HUES48 (cell line): ENCODE data around the gene RAB11FIP2.
A peak's percentile ranks its signal among the peaks of the same experiment; 100 is the strongest.
"Not testable (repeated sequence)": the region's sequence is repeated elsewhere in the genome, so short reads cannot be mapped to it uniquely, and the experiment has no call there.

Experiments
- H3K27ac ChIP-seq: one replicate; pipeline ENCODE4 v1.7.0; 2013; ENCODE audit warnings: low read depth, low read length, inconsistent platforms
- H3K27me3 ChIP-seq: 2 replicates; pipeline ENCODE4 v1.6.1; 2013; ENCODE audit warnings: mild to moderate bottlenecking, low read length; ENCODE audit not compliant: control insufficient read depth, insufficient read depth
- H3K36me3 ChIP-seq: 2 replicates; pipeline ENCODE4 v1.6.1; 2013; ENCODE audit warnings: low read length; ENCODE audit not compliant: control insufficient read depth, insufficient read depth
- H3K4me1 ChIP-seq: 2 replicates; pipeline ENCODE4 v1.6.1; 2013; ENCODE audit warnings: mild to moderate bottlenecking, low read length; ENCODE audit not compliant: control insufficient read depth, insufficient read depth
- H3K4me3 ChIP-seq: 2 replicates; pipeline ENCODE4 v1.5.1; 2013; ENCODE audit warnings: mild to moderate bottlenecking, low read depth, low read length
- H3K9ac ChIP-seq: 2 replicates; pipeline ENCODE4 v1.6.1; 2013; ENCODE audit warnings: mild to moderate bottlenecking, low read depth, low read length, moderate library complexity
- H3K9me3 ChIP-seq: 2 replicates; pipeline ENCODE4 v1.6.1; 2013; ENCODE audit warnings: low read length; ENCODE audit not compliant: control insufficient read depth, insufficient read depth

The RAB11FIP2 gene, protein sequence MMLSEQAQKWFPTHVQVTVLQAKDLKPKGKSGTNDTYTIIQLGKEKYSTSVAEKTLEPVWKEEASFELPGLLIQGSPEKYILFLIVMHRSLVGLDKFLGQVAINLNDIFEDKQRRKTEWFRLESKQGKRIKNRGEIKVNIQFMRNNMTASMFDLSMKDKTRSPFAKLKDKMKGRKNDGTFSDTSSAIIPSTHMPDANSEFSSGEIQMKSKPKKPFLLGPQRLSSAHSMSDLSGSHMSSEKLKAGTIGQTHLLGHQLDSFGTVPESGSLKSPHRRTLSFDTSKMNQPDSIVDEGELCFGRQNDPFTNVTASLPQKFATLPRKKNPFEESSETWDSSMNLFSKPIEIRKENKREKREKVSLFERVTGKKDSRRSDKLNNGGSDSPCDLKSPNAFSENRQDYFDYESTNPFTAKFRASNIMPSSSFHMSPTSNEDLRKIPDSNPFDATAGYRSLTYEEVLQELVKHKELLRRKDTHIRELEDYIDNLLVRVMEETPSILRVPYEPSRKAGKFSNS

DNA sequence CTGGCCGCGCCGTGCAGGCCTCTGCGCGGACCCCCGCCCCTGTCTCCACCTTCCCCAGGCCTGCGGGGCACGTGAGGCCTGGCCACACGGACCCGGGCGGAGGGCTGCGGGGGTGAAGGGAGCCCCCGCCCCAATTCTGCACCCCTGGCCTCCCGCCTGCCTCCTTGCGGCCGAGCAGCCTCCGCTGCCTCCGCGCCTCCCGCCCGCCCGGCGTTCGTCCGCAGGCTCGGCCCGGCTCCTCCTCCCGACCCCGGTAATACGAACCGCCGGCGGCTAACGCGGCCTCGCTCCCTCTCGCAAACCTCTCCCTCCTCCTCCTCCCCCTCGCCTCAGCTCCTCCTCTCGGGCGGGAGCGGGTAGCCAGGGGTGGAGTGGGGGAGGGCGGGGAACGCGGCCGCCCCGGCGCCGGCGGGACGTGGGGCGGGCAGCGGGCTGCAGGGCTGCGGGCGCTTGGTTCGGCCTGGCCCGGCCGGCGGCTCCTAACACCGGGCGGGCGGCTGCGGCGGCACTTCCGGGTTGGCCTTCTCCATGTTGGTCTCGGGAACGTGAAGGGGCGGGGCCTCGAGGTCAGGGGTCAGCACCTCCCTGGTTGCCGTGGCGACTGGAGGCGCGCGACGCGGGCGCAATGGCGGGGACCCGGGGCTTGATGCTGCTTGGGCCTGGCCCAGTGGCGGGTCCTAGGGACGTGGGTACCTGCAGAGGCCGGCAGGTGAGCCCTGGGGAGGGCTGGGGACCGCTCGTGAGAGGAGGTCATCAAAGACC, at the start of gene RAB11FIP2:
TSS of gene RAB11FIP2 (minus strand) at position 547 of the 762 bp plus-strand sequence. CDS start 778 bp downstream, outside the sequence.
- H3K27me3 ChIP-seq = no peaks in the 10 kb centered on the region
- peak within 1 kb of the TSS; percentile 92 for H3K27ac ChIP-seq
- peaks cover 22% of the 10 kb centered on the region for H3K4me1 ChIP-seq
- no peaks in the 10 kb centered on the region for H3K36me3 ChIP-seq
- H3K4me3 ChIP-seq = peak within 1 kb of the TSS; percentile 87
- H3K9me3 ChIP-seq = no peaks in the 10 kb centered on the region
- H3K9ac ChIP-seq = peak within 1 kb of the TSS; percentile 82

DNA sequence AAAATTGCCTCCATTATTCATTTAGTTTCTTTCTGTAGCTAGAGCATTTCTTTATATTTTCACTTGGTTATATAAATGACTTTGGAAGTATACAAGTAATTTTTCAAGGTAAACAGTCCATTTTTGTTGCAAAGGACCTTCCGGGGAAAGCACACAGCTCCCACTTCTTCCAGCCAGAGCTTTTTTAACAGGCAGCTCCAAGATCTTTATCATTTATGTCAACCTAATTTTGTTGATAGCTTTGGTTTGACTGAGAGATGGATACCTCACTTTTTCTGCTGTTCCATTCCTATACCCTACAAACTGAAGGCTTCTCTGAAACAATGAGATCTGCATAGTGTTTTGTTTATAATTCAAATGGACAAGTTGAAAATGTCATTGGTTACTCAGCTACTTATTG, 49.3 kb upstream of the RAB11FIP2 start:
- H3K4me1 ChIP-seq = peaks cover 11% of the 10 kb centered on the region; the same call in 1 of the 2 replicates
- no peak overlapping the region; the same call in 1 of the 2 replicates for H3K4me3 ChIP-seq
- H3K27ac ChIP-seq = no peak overlapping the region
- no peak overlapping the region for H3K9ac ChIP-seq
- H3K36me3 ChIP-seq = no peaks in the 10 kb centered on the region
- H3K27me3 ChIP-seq = no peaks in the 10 kb centered on the region
- no peaks in the 10 kb centered on the region for H3K9me3 ChIP-seq

DNA sequence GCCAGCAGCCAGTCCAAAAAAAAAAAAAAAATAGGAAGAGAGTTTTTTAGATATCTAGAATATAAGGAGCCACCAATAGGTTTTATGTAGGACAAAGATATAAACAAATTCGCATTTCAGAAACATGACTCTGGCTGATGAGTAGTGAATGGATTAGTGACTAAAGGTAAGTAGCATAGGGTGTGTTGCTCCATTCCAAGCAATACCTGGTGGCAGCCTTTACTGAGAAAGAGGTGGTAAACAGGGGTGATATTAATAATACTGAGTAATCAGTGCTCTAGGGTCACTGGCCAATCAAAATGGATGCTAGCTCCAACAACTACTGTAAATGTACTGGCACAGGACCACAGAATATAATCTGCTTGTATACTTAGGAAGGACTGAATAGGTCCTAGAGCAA, 45.5 kb upstream of the RAB11FIP2 start:
- no peak overlapping the region for H3K4me3 ChIP-seq
- peaks cover 11% of the 10 kb centered on the region; the same call in 1 of the 2 replicates for H3K4me1 ChIP-seq
- H3K27me3 ChIP-seq = no peaks in the 10 kb centered on the region
- H3K9ac ChIP-seq = no peak overlapping the region
- no peaks in the 10 kb centered on the region for H3K9me3 ChIP-seq
- H3K27ac ChIP-seq = no peak overlapping the region
- H3K36me3 ChIP-seq = no peaks in the 10 kb centered on the region

DNA sequence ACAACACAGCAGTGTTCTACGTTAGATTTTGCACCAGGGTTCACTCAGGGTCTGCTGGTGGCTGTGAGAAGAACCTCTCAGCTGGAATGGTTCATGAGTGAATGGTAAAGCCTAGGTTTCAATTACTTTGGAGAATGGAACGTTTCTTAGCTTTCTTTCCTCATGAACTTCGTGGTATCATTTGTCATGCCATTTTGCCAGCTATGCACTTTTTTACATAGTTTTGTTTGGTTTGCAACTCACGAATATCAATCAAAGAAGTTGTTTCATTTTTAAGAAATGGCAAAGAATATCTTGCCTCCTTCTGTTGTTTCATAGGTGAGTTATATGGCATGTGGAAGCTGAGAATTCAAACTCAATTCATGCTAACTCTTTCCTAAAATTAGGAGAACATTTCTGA, 34.1 kb upstream of the RAB11FIP2 start:
- H3K4me1 ChIP-seq = no peaks in the 10 kb centered on the region
- no peaks in the 10 kb centered on the region for H3K36me3 ChIP-seq
- no peak overlapping the region for H3K4me3 ChIP-seq
- H3K9me3 ChIP-seq = no peaks in the 10 kb centered on the region
- no peak overlapping the region for H3K9ac ChIP-seq
- no peak overlapping the region for H3K27ac ChIP-seq
- no peaks in the 10 kb centered on the region for H3K27me3 ChIP-seq

DNA sequence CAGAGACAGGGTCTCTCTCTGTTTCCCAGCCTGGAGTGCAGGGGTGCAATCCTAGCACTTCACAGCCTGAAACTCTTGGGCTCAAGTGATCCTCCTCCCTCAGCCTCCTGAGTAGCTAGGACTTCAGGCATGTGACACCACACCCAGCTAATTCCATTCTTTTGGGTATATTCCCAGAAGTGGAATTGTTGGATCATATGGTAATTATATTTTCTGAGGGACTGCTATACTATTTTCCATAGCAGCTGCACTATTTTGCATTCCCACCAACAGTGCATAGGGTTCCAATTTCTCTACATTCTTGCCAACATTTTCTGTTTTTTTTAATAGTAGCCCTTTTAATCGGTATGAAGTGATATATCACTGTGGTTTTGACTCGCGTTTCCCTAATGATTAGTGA, 30.0 kb upstream of the RAB11FIP2 start:
- Histone ChIP-seq H3K27ac (no peak overlapping the region), H3K4me1 (no peaks in the 10 kb centered on the region), H3K4me3 (no peak overlapping the region), H3K36me3 (no peaks in the 10 kb centered on the region), H3K9ac (no peak overlapping the region), H3K9me3 (no peaks in the 10 kb centered on the region), H3K27me3 (no peaks in the 10 kb centered on the region)

DNA sequence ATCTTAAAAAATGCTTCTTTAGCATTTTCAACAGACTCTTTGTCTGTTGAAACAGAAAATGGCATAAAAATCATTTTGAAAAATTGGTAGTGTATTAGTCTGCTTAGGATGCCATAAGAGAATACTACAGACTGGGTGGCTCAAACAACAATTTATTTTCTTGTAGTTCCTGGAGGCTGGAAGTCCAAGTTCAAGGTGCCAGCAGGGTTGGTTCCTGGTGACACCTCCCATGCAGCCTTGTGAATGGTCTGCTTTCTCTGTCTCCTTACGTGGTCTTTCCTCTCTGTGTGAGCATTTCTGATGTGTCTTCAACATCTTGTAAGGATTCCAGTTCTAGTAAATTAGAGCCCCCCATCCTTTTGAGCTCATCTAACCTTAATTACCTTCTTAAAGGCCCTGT, 26.1 kb upstream of the RAB11FIP2 start:
- no peaks in the 10 kb centered on the region for H3K27me3 ChIP-seq
- H3K36me3 ChIP-seq = no peaks in the 10 kb centered on the region
- no peaks in the 10 kb centered on the region for H3K9me3 ChIP-seq
- H3K27ac ChIP-seq = no peak overlapping the region
- H3K4me1 ChIP-seq = peaks cover 18% of the 10 kb centered on the region
- no peak overlapping the region for H3K4me3 ChIP-seq
- no peak overlapping the region for H3K9ac ChIP-seq

DNA sequence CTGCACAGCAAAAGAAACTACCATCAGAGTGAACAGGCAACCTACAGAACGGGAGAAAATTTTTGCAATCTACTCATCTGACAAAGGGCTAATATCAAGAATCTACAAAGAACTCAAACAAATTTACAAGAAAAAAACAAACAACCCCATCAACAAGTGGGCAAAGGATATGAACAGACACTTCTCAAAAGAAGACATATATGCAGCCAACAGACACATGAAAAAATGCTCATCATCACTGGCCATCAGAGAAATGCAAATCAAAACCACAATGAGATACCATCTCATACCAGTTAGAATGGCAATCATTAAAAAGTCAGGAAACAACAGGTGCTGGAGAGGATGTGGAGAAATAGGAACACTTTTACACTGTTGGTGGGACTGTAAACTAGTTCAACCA, 20.6 kb upstream of the RAB11FIP2 start:
- not testable (repeated sequence) for H3K9me3 ChIP-seq, H3K9ac ChIP-seq, H3K4me3 ChIP-seq, H3K36me3 ChIP-seq, H3K27me3 ChIP-seq, H3K27ac ChIP-seq
- peaks cover 18% of the 10 kb centered on the region for H3K4me1 ChIP-seq

DNA sequence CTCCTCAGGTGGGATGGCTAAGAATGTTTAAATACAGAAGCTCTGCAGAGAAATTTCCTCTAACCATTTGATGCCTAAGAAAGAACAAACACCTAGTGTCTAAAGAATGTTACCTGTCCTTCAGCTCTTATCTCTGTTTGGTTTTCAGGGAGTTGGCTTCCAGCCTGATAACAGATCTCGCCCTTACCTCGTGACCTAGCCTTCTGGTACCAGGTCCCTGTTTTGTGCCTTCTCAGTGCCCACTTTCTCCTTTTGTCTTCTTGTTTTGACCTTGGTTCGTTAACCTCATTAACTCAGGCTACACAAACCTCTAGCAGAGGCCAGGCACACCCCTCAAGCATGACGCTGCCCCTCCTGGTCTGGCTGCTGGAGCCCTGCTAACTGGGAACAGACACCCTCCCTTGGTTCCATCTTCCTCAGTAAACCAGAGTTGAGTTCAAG, 16.1 kb upstream of the RAB11FIP2 start:
- H3K27ac ChIP-seq = no peak overlapping the region
- H3K4me3 ChIP-seq = no peak overlapping the region
- no peaks in the 10 kb centered on the region for H3K27me3 ChIP-seq
- no peaks in the 10 kb centered on the region for H3K36me3 ChIP-seq
- no peak overlapping the region for H3K9ac ChIP-seq
- H3K9me3 ChIP-seq = no peaks in the 10 kb centered on the region
- H3K4me1 ChIP-seq = no peaks in the 10 kb centered on the region

DNA sequence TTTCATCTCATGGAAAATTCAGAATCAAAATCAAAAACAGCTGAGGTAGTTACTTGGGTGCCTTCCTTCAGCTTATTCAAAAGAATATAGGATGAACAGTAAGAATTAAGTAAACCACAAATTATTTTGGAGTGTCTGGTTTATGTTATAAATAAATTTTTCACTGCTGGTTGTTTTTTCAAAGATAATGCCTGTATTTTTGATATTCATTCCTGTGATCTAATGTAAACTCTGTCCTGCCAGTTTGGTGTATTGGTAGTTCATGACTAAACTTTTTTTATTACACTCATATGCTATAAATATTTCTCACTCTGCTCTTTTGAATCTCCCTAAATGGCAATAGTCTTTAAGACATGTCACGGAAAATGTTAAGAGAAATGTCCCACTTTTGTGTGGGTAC, 11.6 kb upstream of the RAB11FIP2 start:
- H3K4me3 ChIP-seq = no peak overlapping the region
- H3K27me3 ChIP-seq = no peaks in the 10 kb centered on the region
- H3K9ac ChIP-seq = no peak overlapping the region
- no peak overlapping the region for H3K27ac ChIP-seq
- H3K9me3 ChIP-seq = no peaks in the 10 kb centered on the region
- peaks cover 9% of the 10 kb centered on the region for H3K4me1 ChIP-seq
- H3K36me3 ChIP-seq = no peaks in the 10 kb centered on the region

DNA sequence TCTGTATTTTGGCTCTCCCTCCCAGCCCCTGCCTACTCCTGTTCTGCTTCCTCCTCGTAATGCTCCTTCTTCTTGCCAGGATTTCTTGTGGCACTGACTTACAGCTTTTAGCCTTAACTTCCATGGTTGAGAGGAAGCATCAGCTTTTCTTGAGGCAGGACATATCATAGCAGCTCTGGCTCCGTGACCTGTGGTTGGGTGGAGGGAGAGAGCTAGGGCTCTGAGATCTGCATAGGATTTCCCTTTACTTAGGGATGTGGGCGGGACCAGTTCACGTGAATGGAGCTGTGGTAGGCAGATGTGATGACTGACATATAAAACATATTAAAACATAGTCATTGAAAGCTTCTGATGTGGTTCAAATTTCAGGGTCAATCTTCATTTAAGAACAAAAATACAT, 10.6 kb upstream of the RAB11FIP2 start:
- no peak overlapping the region for H3K4me3 ChIP-seq
- H3K27ac ChIP-seq = no peak overlapping the region
- H3K9ac ChIP-seq = no peak overlapping the region
- H3K36me3 ChIP-seq = no peaks in the 10 kb centered on the region
- H3K4me1 ChIP-seq = peaks cover 13% of the 10 kb centered on the region
- no peaks in the 10 kb centered on the region for H3K27me3 ChIP-seq
- H3K9me3 ChIP-seq = no peaks in the 10 kb centered on the region

DNA sequence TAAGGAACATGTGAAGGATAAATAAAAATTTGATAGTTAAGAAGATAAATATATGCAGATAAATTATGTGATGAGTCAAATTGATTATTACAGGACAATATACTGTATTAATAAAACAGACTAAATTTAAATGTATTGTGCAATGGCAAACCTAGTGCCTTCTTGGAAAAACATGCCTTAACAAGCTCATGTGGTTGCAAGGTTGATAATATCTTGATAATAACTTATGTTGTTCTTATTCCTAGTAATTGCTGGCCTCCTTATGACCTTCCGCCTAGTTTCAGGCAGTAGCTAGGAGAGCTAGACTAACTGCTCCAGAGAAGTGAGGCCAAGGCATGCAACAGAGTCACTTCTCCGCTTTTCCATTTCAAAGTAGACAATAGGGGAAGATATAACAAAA, 7.6 kb upstream of the RAB11FIP2 start:
- Histone ChIP-seq H3K27me3 (no peaks in the 10 kb centered on the region), H3K36me3 (no peaks in the 10 kb centered on the region), H3K27ac (no peak overlapping the region), H3K9ac (no peak overlapping the region), H3K9me3 (no peaks in the 10 kb centered on the region), H3K4me1 (peaks cover 13% of the 10 kb centered on the region), H3K4me3 (no peak overlapping the region)
